Right atrium auricular region (tissue), 2 donors: ENCODE data around the gene NAP1L4. TPM values are rescaled to one million over a fixed set of nuclear protein-coding genes. Genes with fewer than 3 reads are reported as not detected.

Experiments used
- DNase-seq: peaks from one replicate; pipeline ENCODE4 v3.0.0-alpha.2; 2019; ENCODE audit warnings: low spot score
- H3K27ac ChIP-seq, 2 donors: fragments of 200-600 bp; sonication (generic); 1 replicate in 1 of 2; 2 replicates in 1 of 2; pipeline ENCODE4 v1.5.1; 2016 to 2019
- H3K27me3 ChIP-seq, 2 donors: fragments of 200-600 bp; sonication (generic); one replicate each; pipeline versions ENCODE4 v1.5.1 to v1.6.0; 2017 to 2019
- H3K36me3 ChIP-seq: fragments of 200-600 bp; sonication (generic); one replicate; pipeline ENCODE4 v1.5.1; 2016
- H3K4me1 ChIP-seq, 2 donors: fragments of 200-600 bp; sonication (generic); one replicate each; pipeline versions ENCODE4 v1.5.1 to v1.6.0; 2017 to 2019
- H3K4me3 ChIP-seq, 2 donors: fragments of 200-600 bp; sonication (generic); 1 replicate in 1 of 2; 2 replicates in 1 of 2; pipeline ENCODE4 v1.5.1; 2017 to 2019; ENCODE audit warnings: mild to moderate bottlenecking in 1 of 2, moderate library complexity in 1 of 2
- H3K9me3 ChIP-seq, 2 donors: fragments of 200-600 bp; sonication (generic); one replicate each; pipeline ENCODE4 v1.5.1; 2019
- CTCF ChIP-seq, 2 donors: fragments of 200-600 bp; sonication (generic); IDR thresholded peaks; one replicate each; pipeline ENCODE4 v1.5.1; 2019; ENCODE audit warnings: antibody characterized with exemption in 2 of 2
- total RNA-seq, 2 donors: library from RNA; depleted of rRNA; stranded (reverse); fragments of >200 nt; gene quantifications; one replicate each; pipeline ENCODE4 v1.1.0, GENCODE V29; 2016

Gene NAP1L4
- total RNA-seq, 2 donors from 2014 or later: 79.2 to 128 TPM

GRCh38 chr11:2951231-2952110 is 40.7 kb downstream of the NAP1L4 start:
- no peaks in the 10 kb centered on the region for H3K9me3 ChIP-seq
- H3K27ac ChIP-seq: no peak overlapping the region
- DNase-seq: no peak
- no peak for TF ChIP-seq CTCF (IDR thresholded peaks at IDR 0.05)
- no peak overlapping the region for H3K4me3 ChIP-seq
- H3K4me1 ChIP-seq: peaks cover 0 to 3% of the 10 kb centered on the region in 2 donors
- H3K36me3 ChIP-seq: peaks cover 73% of the 10 kb centered on the region
- H3K27me3 ChIP-seq: no peaks in the 10 kb centered on the region

- Histone ChIP-seq H3K27me3 (no peaks in the 10 kb centered on the region), H3K4me1 (peaks cover 0 to 9% of the 10 kb centered on the region in 2 donors), H3K9me3 (no peaks in the 10 kb centered on the region), H3K36me3 (peaks cover 67% of the 10 kb centered on the region), H3K27ac (no peak overlapping the region), H3K4me3 (no peak overlapping the region)
- DNase-seq: no peak
- TF ChIP-seq CTCF (IDR thresholded peaks at IDR 0.05): no peak
Observed at GRCh38 chr11:2950825-2951224, 41.3 kb downstream of the NAP1L4 start.

GRCh38 chr11:2949920-2950319 is 42.2 kb downstream of the NAP1L4 start:
- Histone ChIP-seq H3K36me3 (peaks cover 58% of the 10 kb centered on the region), H3K27ac (no peak overlapping the region), H3K4me3 (no peak overlapping the region), H3K4me1 (peaks cover 0 to 17% of the 10 kb centered on the region in 2 donors), H3K27me3 (no peaks in the 10 kb centered on the region), H3K9me3 (no peaks in the 10 kb centered on the region)
- no peak for DNase-seq
- TF ChIP-seq CTCF (IDR thresholded peaks at IDR 0.05): no peak

GRCh38 chr11:2947744-2948143 is 44.4 kb downstream of the NAP1L4 start:
- Histone ChIP-seq H3K4me3 (no peak overlapping the region), H3K27ac (no peak overlapping the region), H3K27me3 (no peaks in the 10 kb centered on the region), H3K9me3 (no peaks in the 10 kb centered on the region), H3K4me1 (peaks cover 0 to 34% of the 10 kb centered on the region in 2 donors), H3K36me3 (peaks cover 36% of the 10 kb centered on the region)
- TF ChIP-seq CTCF (IDR thresholded peaks at IDR 0.05): no peak
- no peak for DNase-seq

- Histone ChIP-seq H3K27me3 (no peaks in the 10 kb centered on the region), H3K9me3 (no peaks in the 10 kb centered on the region), H3K36me3 (peaks cover 17% of the 10 kb centered on the region), H3K27ac (peak overlapping the region in 1 of 2 donors; percentile 62), H3K4me3 (no peak overlapping the region), H3K4me1 (peaks cover 0 to 40% of the 10 kb centered on the region in 2 donors)
- no peak for DNase-seq
- TF ChIP-seq CTCF (IDR thresholded peaks at IDR 0.05): no peak
Observed at GRCh38 chr11:2945757-2946287, 46.3 kb downstream of the NAP1L4 start.
